Muscle of leg (tissue), 11 donors: ENCODE results near the gene OR2H2. TPM values are rescaled to one million over a fixed set of nuclear protein-coding genes. Genes with fewer than 3 reads are reported as not detected.

Experiments
- DNase-seq: peaks from one replicate; pipeline ENCODE4 v3.0.0; 2013
- H3K27ac ChIP-seq: one replicate; pipeline ENCODE4 v1.5.1; 2013; ENCODE audit warnings: mild to moderate bottlenecking, low read length, control low read depth
- H3K27me3 ChIP-seq: one replicate; pipeline ENCODE4 v1.6.1; 2013; ENCODE audit warnings: low read length; ENCODE audit not compliant: control insufficient read depth, insufficient read depth
- H3K36me3 ChIP-seq: one replicate; pipeline ENCODE4 v1.6.1; 2013; ENCODE audit warnings: low read length; ENCODE audit not compliant: control insufficient read depth, insufficient read depth
- H3K4me1 ChIP-seq: one replicate; pipeline ENCODE4 v1.6.1; 2013; ENCODE audit warnings: low read length; ENCODE audit not compliant: control insufficient read depth, insufficient read depth
- H3K4me3 ChIP-seq: one replicate; pipeline ENCODE4 v1.5.1; 2013; ENCODE audit warnings: low read length, control low read depth
- H3K9me3 ChIP-seq: replicated peaks from 2 replicates; pipeline ENCODE4 v1.6.1; 2013; ENCODE audit warnings: low read depth, low read length; ENCODE audit not compliant: control insufficient read depth
- WGBS: methylation state at CpG from one replicate; pipeline ENCODE4 v1.1.5; 2013; ENCODE audit warnings: missing lambda C conversion rate; ENCODE audit not compliant: insufficient coverage; 5-methylcytosine and 5-hydroxymethylcytosine counted together
- polyA plus RNA-seq, 8 donors: library from polyadenylated mRNA; unstranded; fragments of 120-200 nt; gene quantifications; one replicate each; pipeline versions ENCODE4 v1.2.1 to v1.2.3, GENCODE V29; 2013; ENCODE audit warnings: inconsistent platforms in 1 of 8, low replicate concordance in 1 of 8; ENCODE audit not compliant: insufficient read length in 8 of 8, insufficient read depth in 1 of 8
- total RNA-seq: library from RNA; stranded (reverse); fragments of 120-200 nt; gene quantifications from one replicate; pipeline ENCODE4 v1.2.4, GENCODE V29; 2013

The OR2H2 gene
- total and polyA plus RNA-seq, 9 donors, result 0.04 to 0.32 (median 0.15) TPM; not detected in 1

GRCh38 chr6:29628419-29629281, 43.7 kb downstream of the OR2H2 start:
- no peaks in the 10 kb centered on the region for H3K9me3 ChIP-seq
- peaks cover 9% of the 10 kb centered on the region for H3K36me3 ChIP-seq
- H3K4me3 ChIP-seq, result peak overlapping the region; percentile 72
- H3K27me3 ChIP-seq, result peaks cover 39% of the 10 kb centered on the region
- 2% methylated on average over 25 of the region's 32 CpGs for WGBS
- peak overlapping the region; percentile 86 for H3K27ac ChIP-seq
- peak; percentile 85 for DNase-seq
- peaks cover 32% of the 10 kb centered on the region for H3K4me1 ChIP-seq

- H3K4me1 ChIP-seq, result peaks cover 37% of the 10 kb centered on the region
- no CpG with 5 or more reads among the region's 2 CpGs for WGBS
Observed at GRCh38 chr6:29629571-29629970, 44.6 kb downstream of the OR2H2 start.

GRCh38 chr6:29630315-29630714, 45.4 kb downstream of the OR2H2 start:
- no peak for DNase-seq
- H3K4me1 ChIP-seq, result peaks cover 37% of the 10 kb centered on the region
- H3K27me3 ChIP-seq, result peaks cover 40% of the 10 kb centered on the region

More at GRCh38 chr6:29629571-29629970, 44.6 kb downstream of the OR2H2 start:
- no peaks in the 10 kb centered on the region for H3K9me3 ChIP-seq
- DNase-seq, result no peak
- H3K27me3 ChIP-seq, result peaks cover 40% of the 10 kb centered on the region
- H3K27ac ChIP-seq, result no peak overlapping the region
- H3K36me3 ChIP-seq, result peaks cover 3% of the 10 kb centered on the region
- no peak overlapping the region for H3K4me3 ChIP-seq

DNA sequence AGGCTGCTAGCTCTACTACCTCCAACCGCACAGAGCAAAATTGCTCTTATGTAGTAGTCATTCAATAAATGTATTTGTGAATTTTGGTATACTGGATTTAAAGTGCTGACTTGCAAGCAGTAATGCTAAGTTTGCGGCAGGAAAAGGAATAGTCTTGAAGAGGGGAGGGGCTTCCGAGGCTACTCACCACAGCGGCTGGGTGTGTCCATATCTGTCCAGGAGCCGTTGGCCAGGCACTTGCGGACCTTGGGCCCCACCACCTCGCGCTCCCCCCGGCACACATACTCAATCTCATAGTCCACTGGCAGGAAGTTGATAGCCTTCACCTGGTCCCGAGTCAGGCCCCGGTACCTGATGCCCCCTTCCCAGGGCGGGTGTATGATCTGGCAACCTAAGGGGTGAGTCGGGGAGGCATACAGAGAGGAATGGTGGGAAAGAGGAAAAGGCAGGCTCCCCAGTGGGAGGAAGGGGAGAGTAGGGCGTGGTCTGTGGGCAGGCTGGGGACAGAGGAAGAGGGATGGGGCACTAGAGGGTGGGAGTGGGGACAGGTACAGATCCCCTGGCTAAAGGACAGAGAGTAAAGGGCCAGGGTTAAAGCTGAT, 46.4 kb downstream of the OR2H2 start:
- Histone ChIP-seq H3K27ac (no peak overlapping the region), H3K36me3 (peaks cover 3% of the 10 kb centered on the region), H3K9me3 (no peaks in the 10 kb centered on the region), H3K27me3 (peaks cover 40% of the 10 kb centered on the region), H3K4me1 (peaks cover 37% of the 10 kb centered on the region), H3K4me3 (no peak overlapping the region)
- DNase-seq, result no peak
- 41% methylated on average over 9 of the region's 14 CpGs for WGBS

More at GRCh38 chr6:29630315-29630714, 45.4 kb downstream of the OR2H2 start:
- no peak overlapping the region for H3K4me3 ChIP-seq
- H3K9me3 ChIP-seq, result no peaks in the 10 kb centered on the region
- no peak overlapping the region for H3K27ac ChIP-seq
- H3K36me3 ChIP-seq, result peaks cover 3% of the 10 kb centered on the region
- 63% methylated on average over 5 of the region's 9 CpGs for WGBS

DNA sequence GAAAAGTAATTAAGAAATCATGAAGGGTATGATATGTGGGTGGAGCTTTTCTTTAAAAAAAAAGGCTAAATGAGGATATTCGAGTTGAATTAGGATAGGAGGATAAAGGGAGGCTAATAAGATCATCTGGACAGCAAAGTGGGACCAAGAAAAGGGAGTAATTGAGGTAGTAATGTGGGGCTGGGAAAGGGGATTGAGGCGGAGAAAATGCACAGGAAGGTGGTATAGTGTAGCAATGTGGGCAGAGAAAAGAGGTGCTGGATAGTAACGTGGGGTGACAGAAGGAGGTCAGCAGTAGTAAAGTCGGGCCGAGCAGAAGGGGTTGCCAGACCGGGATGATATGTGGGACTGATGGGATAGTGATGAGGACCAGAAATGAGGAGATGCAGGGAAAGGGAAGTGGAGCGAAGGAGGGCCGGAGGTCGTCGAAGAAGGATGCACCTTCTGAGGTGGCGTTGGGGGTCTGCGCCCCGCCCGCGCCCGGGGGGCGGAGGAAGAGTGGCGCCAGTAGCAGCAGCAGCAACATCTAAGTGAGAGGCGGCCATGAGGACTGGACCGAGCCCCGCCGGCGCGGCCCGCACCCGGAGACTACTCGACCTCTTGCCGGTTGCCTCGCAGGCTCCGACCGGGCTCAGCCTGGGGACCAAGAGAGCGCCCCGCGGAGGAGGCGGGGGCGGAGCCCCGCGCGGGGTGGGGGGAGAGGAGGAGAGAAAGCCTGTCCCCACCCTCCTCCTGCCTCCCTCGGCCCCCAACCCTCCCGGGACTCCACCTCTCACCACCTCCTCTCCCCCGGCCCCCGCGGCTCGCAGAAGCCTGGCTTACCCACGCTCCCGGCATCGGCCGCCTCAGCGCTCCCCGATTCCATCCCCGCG, 47.2 kb downstream of the OR2H2 start:
- Histone ChIP-seq H3K36me3 (peaks cover 3% of the 10 kb centered on the region), H3K27ac (peak overlapping the region; percentile 47), H3K27me3 (peaks cover 37% of the 10 kb centered on the region), H3K4me1 (peaks cover 37% of the 10 kb centered on the region), H3K4me3 (peak overlapping the region; percentile 56), H3K9me3 (no peaks in the 10 kb centered on the region)
- WGBS, result 1% methylated on average over 40 of the region's 53 CpGs
- DNase-seq, result peak; percentile 71

DNA sequence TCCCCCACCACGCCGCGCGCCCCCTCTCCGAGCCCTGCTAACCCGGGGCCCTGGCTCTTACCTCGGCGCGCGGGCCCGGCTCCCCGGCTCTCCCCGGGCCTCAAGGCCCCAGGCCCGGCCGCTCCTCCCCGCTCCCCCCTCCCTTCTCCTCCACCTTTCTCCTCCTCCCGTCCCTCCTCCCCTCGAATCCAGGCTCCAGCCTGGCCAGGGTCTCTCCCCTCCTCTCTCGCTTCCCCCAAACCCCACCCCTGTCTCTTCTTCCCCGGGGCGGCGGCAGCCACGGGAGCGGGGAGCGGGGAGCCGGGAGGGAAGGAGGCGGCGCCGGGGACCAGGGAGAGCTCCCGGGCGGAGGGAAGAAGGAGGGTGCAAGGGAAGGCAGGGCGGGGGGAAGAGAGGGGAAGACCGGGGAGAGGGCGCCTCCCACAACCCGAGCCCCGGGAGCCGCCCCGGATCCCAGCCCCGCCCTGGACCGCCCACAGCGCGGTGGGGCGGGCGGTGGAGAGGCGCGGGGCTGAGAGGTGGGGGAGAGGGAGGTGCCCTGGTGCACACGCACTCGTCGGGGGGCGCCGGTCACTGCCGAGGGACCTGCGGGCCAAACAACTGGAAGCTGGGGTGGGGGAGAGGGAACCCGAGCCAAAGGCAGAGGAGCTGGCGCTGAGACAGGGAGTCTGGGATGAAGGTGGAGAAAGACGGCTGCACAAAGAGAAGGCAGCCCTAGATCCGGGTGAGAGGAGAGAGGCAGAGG, 48.0 kb downstream of the OR2H2 start, which contains the start of gene GABBR1:
Gene GABBR1, minus strand, starts transcription at position 395 of the 745 bp plus-strand sequence. CDS start 798 bp downstream, outside the sequence.
- H3K27ac ChIP-seq, result peak within 1 kb of the TSS; percentile 66
- peaks cover 3% of the 10 kb centered on the region for H3K36me3 ChIP-seq
- peak; percentile 97 for DNase-seq
- H3K4me1 ChIP-seq, result peaks cover 31% of the 10 kb centered on the region
- peak within 1 kb of the TSS; percentile 56 for H3K4me3 ChIP-seq
- peaks cover 32% of the 10 kb centered on the region for H3K27me3 ChIP-seq
- no peaks in the 10 kb centered on the region for H3K9me3 ChIP-seq
- WGBS, result under 1% methylated on average over 28 of the region's 57 CpGs

- H3K27ac ChIP-seq, result peak overlapping the region; percentile 66
Observed at GRCh38 chr6:29633534-29633905, 48.6 kb downstream of the OR2H2 start.

DNA sequence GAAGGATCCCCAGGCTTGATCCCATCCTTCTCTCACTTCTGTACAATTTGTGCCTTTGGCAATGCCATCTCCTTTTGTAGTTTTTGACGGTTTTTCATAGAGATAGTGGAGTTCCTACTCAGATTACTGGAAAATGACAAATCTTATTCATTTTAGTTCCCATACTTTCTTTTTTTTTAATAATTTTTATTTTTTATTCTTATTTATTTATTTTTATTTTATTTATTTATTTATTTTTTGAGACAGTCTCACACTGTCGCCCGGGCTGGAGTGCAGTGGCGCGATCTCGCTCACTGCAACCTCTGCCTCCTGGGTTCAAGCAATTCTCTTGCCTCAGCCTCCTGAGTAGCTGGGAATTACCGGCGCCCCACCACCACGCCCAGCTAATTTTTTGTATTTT, 52.3 kb downstream of the OR2H2 start:
- no peaks in the 10 kb centered on the region for H3K9me3 ChIP-seq
- peaks cover 9% of the 10 kb centered on the region for H3K4me1 ChIP-seq
- no peak overlapping the region for H3K4me3 ChIP-seq
- H3K27ac ChIP-seq, result no peak overlapping the region
- H3K36me3 ChIP-seq, result no peaks in the 10 kb centered on the region
- 100% methylated on average over 1 of the region's 9 CpGs for WGBS
- H3K27me3 ChIP-seq, result peaks cover 10% of the 10 kb centered on the region
- no peak for DNase-seq

More at GRCh38 chr6:29633534-29633905, 48.6 kb downstream of the OR2H2 start:
- peaks cover 3% of the 10 kb centered on the region for H3K36me3 ChIP-seq
- 2% methylated on average over 9 of the region's 9 CpGs for WGBS
- no peak for DNase-seq
- no peaks in the 10 kb centered on the region for H3K9me3 ChIP-seq
- H3K4me3 ChIP-seq, result peak overlapping the region; percentile 56
- H3K4me1 ChIP-seq, result peaks cover 27% of the 10 kb centered on the region
- peaks cover 28% of the 10 kb centered on the region for H3K27me3 ChIP-seq
